ENCODE data around the gene COL4A2.

The COL4A2 gene

DNA sequence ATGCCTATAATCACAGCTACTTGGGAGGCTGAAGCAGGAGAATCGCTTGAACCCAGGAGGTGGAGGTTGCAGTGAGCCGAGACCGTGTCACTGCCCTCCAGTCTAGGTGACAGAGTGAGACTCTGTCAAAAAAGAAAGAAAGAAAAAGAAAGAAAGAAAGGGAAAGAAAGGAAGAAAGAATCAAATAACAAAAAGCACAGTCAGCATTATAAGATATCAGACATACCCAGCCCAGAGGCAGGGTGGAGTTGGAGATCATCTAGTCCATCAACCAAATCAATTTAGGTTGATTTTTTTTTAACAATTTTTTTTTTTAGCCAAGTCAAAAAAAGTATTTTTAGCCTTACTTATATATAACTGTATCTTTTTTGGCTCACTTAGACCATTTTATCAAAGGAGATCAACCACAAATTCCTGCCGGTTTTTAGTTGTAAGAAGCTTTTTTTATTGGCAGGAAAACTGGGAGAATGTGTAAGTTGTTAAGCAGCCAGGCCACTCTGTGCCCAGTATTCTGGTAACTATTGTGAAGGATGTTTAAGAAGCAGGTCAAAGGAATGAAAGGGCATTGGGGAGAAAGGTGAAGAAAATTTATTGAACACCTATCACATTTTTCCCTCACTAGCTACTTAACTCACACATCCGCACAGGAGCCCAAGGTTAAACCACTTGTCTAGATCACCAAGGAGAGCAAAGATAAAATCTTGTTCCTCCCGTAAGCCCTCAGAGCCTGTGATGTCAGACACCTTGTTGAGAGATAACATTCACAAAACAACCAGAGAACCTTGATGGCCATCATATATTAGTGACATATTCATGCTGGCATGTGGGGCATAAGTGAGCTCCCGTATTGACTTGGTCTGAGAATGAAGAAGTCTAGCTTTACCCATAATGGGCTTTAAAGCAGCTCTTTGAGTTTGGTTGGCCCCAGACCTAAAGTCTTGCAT lies 91.8 kb downstream of the COL4A2 start:
- no peak for DNase-seq (ENCODE audit: low read depth in 2 of 3, low spot score in 2 of 3)

DNA sequence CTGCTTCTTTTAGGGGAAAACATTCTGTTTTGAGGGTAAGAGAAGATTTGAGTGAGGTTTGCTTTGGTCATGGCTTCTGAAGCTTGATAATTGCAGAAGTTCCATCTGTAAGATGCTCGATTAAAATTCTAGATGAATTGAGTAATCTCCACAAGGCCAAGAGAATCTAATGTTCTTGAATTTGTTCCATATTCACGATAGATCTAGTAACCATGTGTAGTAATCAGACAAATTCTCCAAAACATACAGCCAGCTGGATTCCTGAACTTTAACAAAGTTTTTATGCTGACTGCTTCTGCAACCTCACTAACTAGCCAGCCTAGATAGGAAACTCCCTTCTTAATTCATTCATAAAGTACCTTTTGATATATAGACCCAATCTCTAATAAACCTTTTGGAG lies 92.7 kb downstream of the COL4A2 start:
- no peak for DNase-seq (ENCODE audit: low read depth in 2 of 3, low spot score in 2 of 3)

- no peak for DNase-seq (ENCODE audit: low read depth in 2 of 3, low spot score in 2 of 3)
Measured at GRCh38 chr13:110400786-110401533, 93.9 kb downstream of the COL4A2 start.

DNA sequence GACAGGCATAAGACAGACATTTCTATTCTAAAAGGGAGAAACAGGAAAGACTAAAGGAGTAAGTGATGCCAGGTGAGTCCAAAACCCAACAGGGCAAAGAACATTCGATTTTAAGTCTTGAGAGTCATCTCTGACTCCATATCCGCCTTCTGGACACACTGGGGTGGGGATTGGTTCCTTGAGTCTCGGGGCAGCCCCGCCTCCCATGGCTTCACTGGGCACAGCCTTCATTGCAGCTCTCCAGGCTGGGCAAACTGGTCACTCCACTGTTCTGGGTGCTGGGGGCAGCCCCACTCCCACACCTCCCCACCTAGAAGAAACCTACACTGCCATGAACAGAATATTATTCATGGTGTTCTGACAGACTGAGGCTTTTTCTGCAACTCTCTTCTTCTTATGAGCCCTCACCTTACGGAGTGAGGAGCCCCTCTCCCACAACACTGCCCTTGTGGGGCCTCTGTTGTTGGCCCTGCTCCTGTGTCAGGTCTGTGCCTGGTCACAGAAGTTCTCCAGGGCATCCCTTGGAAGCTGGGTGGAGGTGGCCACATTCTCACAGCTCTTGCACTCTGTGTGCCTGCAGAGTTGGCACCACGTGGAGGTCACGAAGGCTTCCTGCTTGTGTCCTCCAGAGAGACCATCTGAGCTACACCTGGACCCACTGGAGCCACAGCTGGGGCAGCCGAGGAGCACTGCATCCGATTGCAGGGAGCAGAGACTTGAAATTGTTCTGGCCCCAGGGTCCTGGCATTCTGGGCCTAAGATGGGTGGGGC lies 95.4 kb downstream of the COL4A2 start:
- no peak for DNase-seq (ENCODE audit: low read depth in 2 of 3, low spot score in 2 of 3)

DNA sequence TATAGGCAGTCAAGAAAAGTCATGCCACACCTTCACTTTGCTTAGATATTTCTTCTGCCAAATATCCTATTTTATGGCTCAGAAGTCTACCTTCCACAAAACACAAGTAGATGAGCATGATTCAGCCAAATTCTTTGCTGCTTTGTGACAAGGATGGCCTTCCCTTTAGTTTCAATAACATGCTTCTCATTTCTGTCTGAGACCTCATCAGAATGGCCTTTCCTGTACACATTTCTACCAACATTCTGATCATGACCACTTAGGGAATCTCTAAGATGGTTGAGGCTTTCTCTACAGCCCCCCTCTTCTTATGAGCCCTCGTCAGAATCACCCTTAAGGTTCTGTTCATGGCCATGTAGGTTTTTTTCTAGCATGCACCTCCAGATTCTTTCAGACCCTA lies 96.2 kb downstream of the COL4A2 start:
- no peak for DNase-seq (ENCODE audit: low read depth in 2 of 3, low spot score in 2 of 3)

GRCh38 chr13:110403721-110404120 lies 96.6 kb downstream of the COL4A2 start:
- DNase-seq (ENCODE audit: low read depth in 2 of 3, low spot score in 2 of 3) = no peak

- DNase-seq (ENCODE audit: low read depth in 2 of 3, low spot score in 2 of 3) = no peak
Measured at GRCh38 chr13:110404321-110404720, 97.2 kb downstream of the COL4A2 start.

DNA sequence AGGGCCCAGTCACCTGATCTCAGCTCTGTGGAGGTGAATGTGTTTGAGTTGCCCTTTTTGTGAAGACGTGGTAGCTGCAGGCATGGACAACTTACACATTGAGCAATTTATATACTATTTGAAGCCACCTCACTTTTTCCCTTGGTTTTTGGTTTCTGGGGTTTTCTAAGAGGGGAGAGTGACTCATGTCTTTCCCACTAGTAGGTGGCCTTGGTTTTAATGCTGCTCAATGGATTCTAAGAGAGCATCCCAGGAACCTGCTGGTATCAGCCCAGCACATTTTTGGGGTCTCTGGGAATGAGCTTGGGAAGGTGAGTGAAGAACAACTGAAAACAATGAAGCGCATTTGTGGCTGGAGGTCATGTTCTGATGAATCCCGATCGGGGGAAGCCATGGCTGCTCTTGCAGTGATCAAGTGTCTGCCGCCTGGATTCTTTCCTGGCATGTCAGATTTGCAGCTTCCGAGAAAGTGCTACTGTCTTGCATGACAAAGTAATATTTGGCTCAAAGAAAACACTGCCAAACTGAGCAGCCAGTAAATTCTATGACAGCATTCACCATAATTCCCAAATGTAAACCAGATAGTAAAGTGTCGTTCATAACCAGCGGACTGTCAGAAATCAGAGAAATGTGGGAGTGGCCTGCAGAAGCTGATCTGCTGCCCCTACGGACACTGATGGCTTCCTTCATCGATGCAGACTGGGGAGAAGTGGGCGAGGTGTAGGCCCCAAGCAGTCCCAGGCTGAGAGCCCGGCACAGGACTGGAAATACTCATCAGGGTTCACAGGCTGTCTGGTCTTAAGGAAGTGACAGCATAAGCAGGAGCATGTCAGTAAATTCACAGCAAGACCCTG lies 98.7 kb downstream of the COL4A2 start:
- no peak for DNase-seq (ENCODE audit: low read depth in 2 of 3, low spot score in 2 of 3)

GRCh38 chr13:110407021-110407420 lies 99.9 kb downstream of the COL4A2 start:
- no peak for DNase-seq (ENCODE audit: low read depth in 2 of 3, low spot score in 2 of 3)

- no peak for DNase-seq (ENCODE audit: low read depth in 2 of 3, low spot score in 2 of 3)
Measured at GRCh38 chr13:110407531-110407930, 100.4 kb downstream of the COL4A2 start.

DNA sequence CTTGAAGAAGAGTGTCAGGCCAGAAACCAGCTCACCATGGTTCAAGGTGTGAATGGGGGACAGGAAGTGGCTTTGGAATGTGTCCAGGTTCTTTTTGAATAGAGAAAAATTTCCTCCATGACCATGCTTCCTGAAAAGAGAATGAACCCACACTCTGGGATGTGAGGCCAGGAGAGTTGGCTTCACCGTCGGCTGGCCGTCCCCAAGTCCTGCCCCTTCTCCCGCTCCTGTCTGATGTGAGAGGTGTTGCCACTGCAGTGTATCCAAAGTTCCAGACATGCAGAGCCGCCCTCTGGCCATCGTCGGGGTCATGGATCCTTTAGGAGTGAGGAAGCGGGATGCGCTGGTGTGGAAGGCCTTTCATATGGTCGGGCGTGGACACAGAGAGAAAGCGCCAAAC lies 101.2 kb downstream of the COL4A2 start:
- no peak for DNase-seq (ENCODE audit: low read depth in 2 of 3, low spot score in 2 of 3)

GRCh38 chr13:110409581-110409992 lies 102.5 kb downstream of the COL4A2 start:
- no peak for DNase-seq (ENCODE audit: low read depth in 2 of 3, low spot score in 2 of 3)

DNA sequence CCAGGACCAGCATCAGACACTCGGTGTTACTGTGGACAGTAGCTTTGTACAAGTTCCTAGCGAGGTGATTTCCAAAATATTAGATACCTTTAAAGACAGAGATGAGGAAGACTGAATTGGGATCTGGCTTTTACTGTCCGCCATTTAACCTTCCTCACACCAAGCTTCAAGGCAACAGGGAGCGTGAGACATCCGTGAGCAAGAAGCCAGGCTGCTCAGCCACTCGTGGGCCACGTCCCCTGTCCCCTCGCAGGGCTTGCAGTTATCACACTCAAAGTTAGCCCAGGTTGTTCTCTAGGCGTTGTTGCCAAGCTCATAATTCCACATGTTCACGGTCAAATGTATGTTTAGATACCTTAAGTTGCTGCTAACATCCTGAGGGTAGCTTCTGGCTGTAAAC lies 102.9 kb downstream of the COL4A2 start:
- DNase-seq (ENCODE audit: low read depth in 2 of 3, low spot score in 2 of 3) = no peak

GRCh38 chr13:110410936-110411687 lies 104.0 kb downstream of the COL4A2 start:
- no peak for DNase-seq (ENCODE audit: low read depth in 2 of 3, low spot score in 2 of 3)

- no peak for DNase-seq (ENCODE audit: low read depth in 2 of 3, low spot score in 2 of 3)
Measured at GRCh38 chr13:110411688-110412059, 104.6 kb downstream of the COL4A2 start.

DNA sequence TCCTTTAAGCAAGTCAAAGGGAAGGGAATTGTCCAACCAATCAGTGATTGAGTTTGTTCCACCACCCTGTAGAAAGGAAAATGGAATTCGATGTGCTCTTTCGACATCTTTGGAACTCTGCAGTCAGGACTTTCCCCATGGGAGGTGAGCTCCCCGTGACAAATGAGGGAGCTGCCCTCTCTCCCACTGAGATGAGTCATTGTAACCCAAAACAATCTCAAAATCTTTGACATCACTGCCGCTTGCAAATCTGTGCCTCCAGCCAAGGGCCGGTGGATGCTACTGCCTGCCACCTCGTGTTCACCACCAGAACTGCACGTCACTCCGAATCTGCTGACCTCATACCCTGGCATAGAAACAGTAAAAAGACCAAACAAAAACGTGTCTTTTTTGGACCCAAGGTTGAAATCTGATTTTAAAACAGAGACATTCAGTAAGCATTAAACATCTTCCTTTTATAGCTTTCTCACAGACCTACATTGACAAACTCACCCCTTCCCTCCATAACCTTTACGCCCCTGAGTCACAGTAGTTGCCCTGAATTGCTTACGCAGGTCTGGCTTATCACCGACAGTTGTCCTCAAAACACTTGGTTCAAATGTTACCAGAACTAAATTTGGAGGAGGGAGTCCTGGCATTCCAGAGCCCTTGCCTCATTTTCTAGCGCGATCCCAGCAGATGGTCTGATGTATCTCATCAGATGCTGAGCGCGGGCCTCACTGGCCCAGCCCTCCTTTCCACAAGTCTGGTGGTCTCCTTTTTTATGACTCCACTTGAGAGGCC lies 105.2 kb downstream of the COL4A2 start:
- peak in 2 of 3 experiments; percentile 38 to 51 for DNase-seq (ENCODE audit: low read depth in 2 of 3, low spot score in 2 of 3)

GRCh38 chr13:110413016-110413675 lies 106.1 kb downstream of the COL4A2 start:
- no peak for DNase-seq (ENCODE audit: low read depth in 2 of 3, low spot score in 2 of 3)

DNA sequence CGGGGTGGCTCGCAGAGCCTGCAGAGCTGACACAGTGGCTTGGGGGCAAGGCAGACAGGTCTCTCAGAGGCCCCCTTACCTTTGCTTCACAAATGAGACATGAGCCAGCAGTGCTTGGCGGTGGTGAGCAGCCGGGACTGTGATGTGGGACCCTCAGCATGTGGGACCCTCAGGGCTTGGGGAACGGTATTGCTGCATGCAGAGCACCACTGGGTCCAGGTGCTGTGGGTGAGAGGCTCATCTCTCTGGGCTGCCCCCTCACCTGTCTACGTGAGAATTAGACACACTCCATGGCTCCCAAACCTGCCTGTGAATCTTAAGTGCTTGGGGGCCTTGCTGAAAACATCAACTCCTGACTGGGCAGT lies 106.6 kb downstream of the COL4A2 start:
- no peak for DNase-seq (ENCODE audit: low read depth in 2 of 3, low spot score in 2 of 3)

- DNase-seq (ENCODE audit: low read depth in 2 of 3, low spot score in 2 of 3) = no peak
Measured at GRCh38 chr13:110414283-110414682, 107.2 kb downstream of the COL4A2 start.
